Mesenchymal stem cell (in vitro differentiated cells and primary cell): Measurements from ENCODE around the gene FBXO48.

Experiments
- DNase-seq: peaks from one replicate; pipeline ENCODE4 v3.0.0-alpha.2; 2013
- H2AFZ ChIP-seq: one replicate; pipeline ENCODE4 v1.6.1; 2013; ENCODE audit warnings: low read depth, mild to moderate bottlenecking, control low read depth, inconsistent platforms, low read length, moderate library complexity
- H2AK5ac ChIP-seq: 2 replicates; pipeline ENCODE4 v1.6.1; 2013; ENCODE audit warnings: low read length, moderate library complexity, mild to moderate bottlenecking, inconsistent platforms; ENCODE audit not compliant: severe bottlenecking
- H2BK120ac ChIP-seq: one replicate; pipeline ENCODE4 v1.6.1; 2013; ENCODE audit warnings: low read depth, mild to moderate bottlenecking, inconsistent platforms, low read length, moderate library complexity
- H2BK12ac ChIP-seq, 2 experiments: one replicate each; pipeline ENCODE4 v1.6.1; 2013; ENCODE audit warnings: inconsistent platforms in 2 of 2, low read length in 2 of 2, mild to moderate bottlenecking in 2 of 2, moderate library complexity in 2 of 2, control low read depth in 1 of 2
- H2BK15ac ChIP-seq: one replicate; pipeline ENCODE4 v1.6.1; 2013; ENCODE audit warnings: mild to moderate bottlenecking, low read depth, inconsistent platforms; ENCODE audit not compliant: poor library complexity, severe bottlenecking
- H2BK5ac ChIP-seq: 2 replicates; pipeline ENCODE4 v1.6.1; 2013; ENCODE audit warnings: low read depth, mild to moderate bottlenecking, low read length, control low read depth, inconsistent platforms; ENCODE audit not compliant: poor library complexity, severe bottlenecking
- H3K14ac ChIP-seq, 2 experiments: one replicate each; pipeline ENCODE4 v1.6.1; 2013; ENCODE audit warnings: inconsistent platforms in 2 of 2, low read length in 2 of 2, control low read depth in 1 of 2, mild to moderate bottlenecking in 1 of 2, moderate library complexity in 1 of 2
- H3K18ac ChIP-seq, 2 experiments: one replicate each; pipeline ENCODE4 v1.6.1; 2013; ENCODE audit warnings: inconsistent platforms in 2 of 2, low read length in 2 of 2, control low read depth in 1 of 2, low read depth in 1 of 2, mild to moderate bottlenecking in 1 of 2
- H3K23ac ChIP-seq, 2 experiments: one replicate each; pipeline ENCODE4 v1.6.1; 2013; ENCODE audit warnings: inconsistent platforms in 2 of 2, low read length in 2 of 2, mild to moderate bottlenecking in 2 of 2, moderate library complexity in 2 of 2, control low read depth in 1 of 2
- H3K27ac ChIP-seq: 2 replicates; pipeline ENCODE4 v1.5.1; 2013; ENCODE audit warnings: mild to moderate bottlenecking, moderate library complexity, low read length, control low read depth, inconsistent platforms; ENCODE audit not compliant: poor library complexity, severe bottlenecking
- H3K27me3 ChIP-seq, 2 experiments: 2 replicates each; pipeline versions ENCODE4 v1.6.1 to v1.7.0; 2013; ENCODE audit warnings: low read length in 2 of 2, mild to moderate bottlenecking in 2 of 2, moderate library complexity in 2 of 2, control low read depth in 1 of 2, inconsistent platforms in 1 of 2; ENCODE audit not compliant: control insufficient read depth in 1 of 2, insufficient read depth in 1 of 2
- H3K36me3 ChIP-seq, 2 experiments: 2 replicates each; pipeline versions ENCODE4 v1.6.1 to v1.7.0; 2013; ENCODE audit warnings: low read length in 2 of 2, control low read depth in 1 of 2, inconsistent platforms in 1 of 2, low read depth in 1 of 2, mild to moderate bottlenecking in 1 of 2; ENCODE audit not compliant: insufficient read depth in 2 of 2, control insufficient read depth in 1 of 2
- H3K4ac ChIP-seq, 2 experiments: one replicate each; pipeline ENCODE4 v1.6.1; 2013; ENCODE audit warnings: inconsistent platforms in 2 of 2, low read length in 2 of 2, mild to moderate bottlenecking in 2 of 2, moderate library complexity in 2 of 2, control low read depth in 1 of 2, low read depth in 1 of 2
- H3K4me1 ChIP-seq: 2 replicates; pipeline ENCODE4 v1.6.1; 2013; ENCODE audit warnings: low read depth, low read length, control low read depth; ENCODE audit not compliant: control insufficient read depth, insufficient read depth
- H3K4me2 ChIP-seq: 2 replicates; pipeline ENCODE4 v1.6.1; 2013; ENCODE audit warnings: low read length, mild to moderate bottlenecking, inconsistent platforms; ENCODE audit not compliant: poor library complexity, severe bottlenecking
- H3K4me3 ChIP-seq, 2 experiments: 2 replicates each; pipeline versions ENCODE4 v1.5.1 to v1.7.0; 2013; ENCODE audit warnings: low read length in 2 of 2, mild to moderate bottlenecking in 2 of 2, control low read depth in 1 of 2, low read depth in 1 of 2; ENCODE audit not compliant: insufficient read depth in 1 of 2
- H3K79me1 ChIP-seq: replicated peaks from 2 replicates; pipeline ENCODE4 v1.6.1; 2013; ENCODE audit warnings: mild to moderate bottlenecking, control low read depth, low read length, inconsistent platforms; ENCODE audit not compliant: poor library complexity, severe bottlenecking
- H3K9ac ChIP-seq: 2 replicates; pipeline ENCODE4 v1.7.0; 2013; ENCODE audit warnings: mild to moderate bottlenecking, low read length, moderate library complexity
- H3K9me3 ChIP-seq: 2 replicates; pipeline ENCODE4 v1.7.0; 2013; ENCODE audit warnings: mild to moderate bottlenecking, low read length; ENCODE audit not compliant: control insufficient read depth
- H4K8ac ChIP-seq: one replicate; pipeline ENCODE4 v1.6.1; 2013; ENCODE audit warnings: inconsistent platforms, mild to moderate bottlenecking, low read length, moderate library complexity
- H4K91ac ChIP-seq: one replicate; pipeline ENCODE4 v1.6.1; 2013; ENCODE audit warnings: mild to moderate bottlenecking, low read length, inconsistent platforms
- WGBS: methylation state at CpG from one replicate; pipeline ENCODE4 v1.1.7; 2013; ENCODE audit warnings: mixed read lengths; 5-methylcytosine and 5-hydroxymethylcytosine counted together

FBXO48 gene

GRCh38 chr2:68464651-68465050 is 2.4 kb downstream of the FBXO48 start:
- 91% methylated on average over 5 of the region's 5 CpGs for WGBS
- Histone ChIP-seq H2AK5ac (no peak overlapping the region), H3K9me3 (no peaks in the 10 kb centered on the region), H3K79me1 (peaks cover 11% of the 10 kb centered on the region), H3K14ac (no peak overlapping the region), H2BK120ac (no peak overlapping the region), H3K9ac (no peak overlapping the region), H3K27ac (no peak overlapping the region), H2AFZ (no peak overlapping the region), H3K27me3 (no peaks in the 10 kb centered on the region), H2BK12ac (no peak overlapping the region), H3K4me3 (no peak overlapping the region), H3K36me3 (no peaks in the 10 kb centered on the region), H3K23ac (no peak overlapping the region), H4K8ac (no peak overlapping the region), H3K18ac (no peak overlapping the region), H2BK5ac (no peak overlapping the region), H2BK15ac (no peak overlapping the region), H3K4me2 (no peak overlapping the region), H3K4me1 (no peaks in the 10 kb centered on the region), H4K91ac (no peak overlapping the region), H3K4ac (no peak overlapping the region)
- DNase-seq: no peak

- Histone ChIP-seq H3K27me3 (no peaks in the 10 kb centered on the region), H2AK5ac (no peak overlapping the region), H3K4me1 (no peaks in the 10 kb centered on the region), H3K9ac (no peak overlapping the region), H2BK5ac (no peak overlapping the region), H4K8ac (no peak overlapping the region), H3K79me1 (peaks cover 7% of the 10 kb centered on the region), H3K9me3 (no peaks in the 10 kb centered on the region), H2BK12ac (no peak overlapping the region), H2BK15ac (no peak overlapping the region), H3K14ac (no peak overlapping the region), H3K4me3 (no peak overlapping the region), H3K4me2 (no peak overlapping the region), H3K36me3 (no peaks in the 10 kb centered on the region), H2AFZ (no peak overlapping the region), H3K23ac (no peak overlapping the region), H4K91ac (no peak overlapping the region), H2BK120ac (no peak overlapping the region), H3K27ac (no peak overlapping the region), H3K18ac (no peak overlapping the region), H3K4ac (no peak overlapping the region)
- no CpG with 5 or more reads among the region's 1 CpG for WGBS
- peak; percentile 75 for DNase-seq
Observed at GRCh38 chr2:68463287-68463877, 3.7 kb downstream of the FBXO48 start.

GRCh38 chr2:68458981-68459380 is 8.1 kb downstream of the FBXO48 start:
- no peak overlapping the region for H3K18ac ChIP-seq
- no peak overlapping the region for H4K91ac ChIP-seq
- no peaks in the 10 kb centered on the region for H3K4me1 ChIP-seq
- H4K8ac ChIP-seq: no peak overlapping the region
- no peak overlapping the region for H2BK120ac ChIP-seq
- no CpG with 5 or more reads among the region's 1 CpG for WGBS
- H3K9me3 ChIP-seq: no peaks in the 10 kb centered on the region
- no peak overlapping the region for H2BK12ac ChIP-seq
- no peak overlapping the region for H3K4me2 ChIP-seq
- H3K4me3 ChIP-seq: no peak overlapping the region
- H2AFZ ChIP-seq: no peak overlapping the region
- H2AK5ac ChIP-seq: no peak overlapping the region
- no peaks in the 10 kb centered on the region for H3K79me1 ChIP-seq
- H2BK5ac ChIP-seq: no peak overlapping the region
- no peak for DNase-seq
- H3K14ac ChIP-seq: no peak overlapping the region
- H3K27ac ChIP-seq: no peak overlapping the region
- no peaks in the 10 kb centered on the region for H3K27me3 ChIP-seq
- no peaks in the 10 kb centered on the region for H3K36me3 ChIP-seq
- no peak overlapping the region for H2BK15ac ChIP-seq
- H3K9ac ChIP-seq: no peak overlapping the region
- no peak overlapping the region for H3K23ac ChIP-seq
- H3K4ac ChIP-seq: no peak overlapping the region

GRCh38 chr2:68456198-68456597 is 10.9 kb downstream of the FBXO48 start:
- H3K9ac ChIP-seq: no peak overlapping the region
- H3K9me3 ChIP-seq: no peaks in the 10 kb centered on the region
- no peaks in the 10 kb centered on the region for H3K79me1 ChIP-seq
- H3K36me3 ChIP-seq: no peaks in the 10 kb centered on the region
- H3K18ac ChIP-seq: no peak overlapping the region
- no peak overlapping the region for H3K4ac ChIP-seq
- no peak overlapping the region for H2AFZ ChIP-seq
- H2AK5ac ChIP-seq: no peak overlapping the region
- no peak overlapping the region for H2BK5ac ChIP-seq
- no peak overlapping the region for H3K27ac ChIP-seq
- H4K8ac ChIP-seq: no peak overlapping the region
- H3K14ac ChIP-seq: no peak overlapping the region
- H3K27me3 ChIP-seq: no peaks in the 10 kb centered on the region
- no peak overlapping the region for H4K91ac ChIP-seq
- no peak for DNase-seq
- no peak overlapping the region for H3K4me2 ChIP-seq
- H2BK15ac ChIP-seq: no peak overlapping the region
- no peak overlapping the region for H2BK12ac ChIP-seq
- no peaks in the 10 kb centered on the region for H3K4me1 ChIP-seq
- 87% methylated on average over 3 of the region's 4 CpGs for WGBS
- no peak overlapping the region for H3K23ac ChIP-seq
- H3K4me3 ChIP-seq: no peak overlapping the region
- no peak overlapping the region for H2BK120ac ChIP-seq
